Duodenal mucosa (tissue), 2 donors: ENCODE measurements around the gene SPRR1B.
"Not testable (repeated sequence)": the region's sequence is repeated elsewhere in the genome, so short reads cannot be mapped to it uniquely, and the experiment has no call there.

ENCODE experiments used
- H3K27ac ChIP-seq: one replicate; pipeline ENCODE4 v1.7.0; 2013; ENCODE audit warnings: low read depth, low read length
- H3K27me3 ChIP-seq, 2 donors: one replicate each; pipeline ENCODE4 v1.7.0; 2013; ENCODE audit warnings: low read length in 2 of 2, control low read depth in 1 of 2; ENCODE audit not compliant: insufficient read depth in 2 of 2, control insufficient read depth in 1 of 2
- H3K36me3 ChIP-seq, 2 donors: one replicate each; pipeline ENCODE4 v1.7.0; 2013; ENCODE audit warnings: low read length in 2 of 2, control low read depth in 1 of 2; ENCODE audit not compliant: insufficient read depth in 2 of 2, control insufficient read depth in 1 of 2
- H3K4me1 ChIP-seq, 2 donors: one replicate each; pipeline ENCODE4 v1.7.0; 2013; ENCODE audit warnings: low read length in 2 of 2, control low read depth in 1 of 2; ENCODE audit not compliant: insufficient read depth in 2 of 2, control insufficient read depth in 1 of 2
- H3K4me3 ChIP-seq, 2 donors: one replicate each; pipeline ENCODE4 v1.7.0; 2013; ENCODE audit warnings: low read length in 2 of 2, low read depth in 1 of 2
- H3K9ac ChIP-seq, 2 donors: one replicate each; pipeline ENCODE4 v1.7.0; 2013; ENCODE audit warnings: low read length in 2 of 2, low read depth in 1 of 2
- H3K9me3 ChIP-seq, 2 donors: one replicate each; pipeline ENCODE4 v1.7.0; 2013; ENCODE audit warnings: low read length in 2 of 2, control low read depth in 1 of 2; ENCODE audit not compliant: control insufficient read depth in 1 of 2

The SPRR1B gene

GRCh38 chr1:153032677-153033308 lies 1.8 kb downstream of the SPRR1B start:
- H3K9me3 ChIP-seq = no peaks in the 10 kb centered on the region
- H3K9ac ChIP-seq = no peak overlapping the region
- no peaks in the 10 kb centered on the region for H3K4me1 ChIP-seq
- no peak overlapping the region for H3K27ac ChIP-seq
- H3K27me3 ChIP-seq = no peaks in the 10 kb centered on the region
- no peaks in the 10 kb centered on the region for H3K36me3 ChIP-seq
- H3K4me3 ChIP-seq = no peak overlapping the region

GRCh38 chr1:153035211-153035610 lies 4.2 kb downstream of the SPRR1B start:
- Histone ChIP-seq H3K27ac (no peak overlapping the region), H3K4me1 (no peaks in the 10 kb centered on the region), H3K27me3 (no peaks in the 10 kb centered on the region), H3K9ac (no peak overlapping the region), H3K9me3 (no peaks in the 10 kb centered on the region), H3K4me3 (no peak overlapping the region), H3K36me3 (no peaks in the 10 kb centered on the region)

- Histone ChIP-seq H3K27me3 (no peaks in the 10 kb centered on the region), H3K4me1 (no peaks in the 10 kb centered on the region), H3K4me3 (no peak within 1 kb of the TSS), H3K36me3 (no peaks in the 10 kb centered on the region), H3K27ac (no peak within 1 kb of the TSS), H3K9me3 (no peaks in the 10 kb centered on the region), H3K9ac (no peak within 1 kb of the TSS)
These were observed 10.1 kb downstream of the SPRR1B start, which contains the start of gene SPRR2D for GRCh38 chr1:153040950-153041631. Gene SPRR2D (minus strand): TSS chr1:153041120. CDS start chr1:153040346, 774 bp downstream.

GRCh38 chr1:153049211-153049610 lies 18.2 kb downstream of the SPRR1B start:
- H3K36me3 ChIP-seq = no peaks in the 10 kb centered on the region

GRCh38 chr1:153056111-153056510 lies 25.1 kb downstream of the SPRR1B start:
- H3K9me3 ChIP-seq, H3K4me3 ChIP-seq, H3K27ac ChIP-seq, H3K4me1 ChIP-seq, H3K27me3 ChIP-seq, H3K9ac ChIP-seq, H3K36me3 ChIP-seq: not testable (repeated sequence)

More at GRCh38 chr1:153049211-153049610, 18.2 kb downstream of the SPRR1B start:
- H3K9ac ChIP-seq = no peak overlapping the region
- no peaks in the 10 kb centered on the region for H3K9me3 ChIP-seq
- no peaks in the 10 kb centered on the region for H3K27me3 ChIP-seq
- H3K4me1 ChIP-seq = no peaks in the 10 kb centered on the region
- H3K4me3 ChIP-seq = no peak overlapping the region
- H3K27ac ChIP-seq = no peak overlapping the region

- Histone ChIP-seq H3K4me1 (no peaks in the 10 kb centered on the region), H3K27ac (no peak within 1 kb of the TSS), H3K9ac (no peak within 1 kb of the TSS), H3K4me3 (no peak within 1 kb of the TSS), H3K36me3 (no peaks in the 10 kb centered on the region), H3K9me3 (no peaks in the 10 kb centered on the region), H3K27me3 (no peaks in the 10 kb centered on the region)
These were observed 26.4 kb downstream of the SPRR1B start, which contains the start of gene SPRR2A for GRCh38 chr1:153057375-153057774. Gene SPRR2A (minus strand): TSS chr1:153057512. CDS start chr1:153056735, 777 bp downstream.

GRCh38 chr1:153058154-153058553 lies 27.2 kb downstream of the SPRR1B start:
- Histone ChIP-seq H3K36me3 (no peaks in the 10 kb centered on the region), H3K27ac (no peak overlapping the region), H3K4me1 (no peaks in the 10 kb centered on the region), H3K4me3 (no peak overlapping the region), H3K9ac (no peak overlapping the region), H3K9me3 (no peaks in the 10 kb centered on the region), H3K27me3 (no peaks in the 10 kb centered on the region)

GRCh38 chr1:153058826-153059784 lies 28.1 kb downstream of the SPRR1B start:
- H3K36me3 ChIP-seq = no peaks in the 10 kb centered on the region
- no peaks in the 10 kb centered on the region for H3K4me1 ChIP-seq

GRCh38 chr1:153070243-153070642 lies 39.2 kb downstream of the SPRR1B start:
- no peak overlapping the region for H3K27ac ChIP-seq
- H3K9ac ChIP-seq = no peak overlapping the region
- H3K4me3 ChIP-seq = no peak overlapping the region
- H3K4me1 ChIP-seq = no peaks in the 10 kb centered on the region
- peaks cover 0 to under 1% of the 10 kb centered on the region in 2 donors for H3K27me3 ChIP-seq
- no peaks in the 10 kb centered on the region for H3K36me3 ChIP-seq
- H3K9me3 ChIP-seq = no peaks in the 10 kb centered on the region

More at GRCh38 chr1:153058826-153059784, 28.1 kb downstream of the SPRR1B start:
- no peaks in the 10 kb centered on the region for H3K9me3 ChIP-seq
- no peaks in the 10 kb centered on the region for H3K27me3 ChIP-seq
- H3K4me3 ChIP-seq = no peak overlapping the region
- H3K9ac ChIP-seq = no peak overlapping the region
- no peak overlapping the region for H3K27ac ChIP-seq

- Histone ChIP-seq H3K9me3 (no peaks in the 10 kb centered on the region), H3K4me1 (no peaks in the 10 kb centered on the region), H3K27me3 (no peaks in the 10 kb centered on the region), H3K9ac (no peak within 1 kb of the TSS), H3K4me3 (no peak within 1 kb of the TSS), H3K27ac (no peak within 1 kb of the TSS), H3K36me3 (no peaks in the 10 kb centered on the region)
These were observed 40.5 kb downstream of the SPRR1B start, which contains the start of gene SPRR2B for GRCh38 chr1:153071511-153071910. Gene SPRR2B (minus strand): TSS chr1:153071611. CDS start chr1:153070839, 772 bp downstream.
